ENCODE results near the gene VTI1A. TPM values are rescaled to one million over a fixed set of nuclear protein-coding genes. Genes with fewer than 3 reads are reported as not detected.
"Not testable (repeated sequence)": the region's sequence is repeated elsewhere in the genome, so short reads cannot be mapped to it uniquely, and the experiment has no call there.

The VTI1A gene
- total RNA-seq, 1 donor from 2014 or later: 26.3 TPM

- no peak for DNase-seq (ENCODE audit: extremely low spot score, unreplicated experiment)
- TF ChIP-seq CTCF (IDR thresholded peaks at IDR 0.05): no peak
- no peaks in the 10 kb centered on the region for H3K9me3 Mint-ChIP-seq (ENCODE audit: unreplicated experiment)
- no peak overlapping the region for H3K27ac Mint-ChIP-seq (ENCODE audit: unreplicated experiment)
- H3K36me3 Mint-ChIP-seq (ENCODE audit: unreplicated experiment): no peaks in the 10 kb centered on the region
- H3K4me1 Mint-ChIP-seq (ENCODE audit: unreplicated experiment): peaks cover 13% of the 10 kb centered on the region
- H3K4me3 Mint-ChIP-seq (ENCODE audit: unreplicated experiment): no peak overlapping the region
- no peaks in the 10 kb centered on the region for H3K27me3 Mint-ChIP-seq (ENCODE audit: unreplicated experiment)
Observed at GRCh38 chr10:112490545-112490944, 43.5 kb downstream of the VTI1A start.

GRCh38 chr10:112491144-112491543 is 44.1 kb downstream of the VTI1A start:
- TF ChIP-seq CTCF (IDR thresholded peaks at IDR 0.05): no peak
- Mint-ChIP-seq H3K27ac (ENCODE audit: unreplicated experiment) (peak overlapping the region; percentile 36), H3K9me3 (ENCODE audit: unreplicated experiment) (no peaks in the 10 kb centered on the region), H3K27me3 (ENCODE audit: unreplicated experiment) (no peaks in the 10 kb centered on the region), H3K4me1 (ENCODE audit: unreplicated experiment) (peaks cover 13% of the 10 kb centered on the region), H3K4me3 (ENCODE audit: unreplicated experiment) (no peak overlapping the region), H3K36me3 (ENCODE audit: unreplicated experiment) (no peaks in the 10 kb centered on the region)
- no peak for DNase-seq (ENCODE audit: extremely low spot score, unreplicated experiment)

GRCh38 chr10:112492736-112493135 is 45.7 kb downstream of the VTI1A start:
- no peaks in the 10 kb centered on the region for H3K9me3 Mint-ChIP-seq (ENCODE audit: unreplicated experiment)

GRCh38 chr10:112497347-112497950 is 50.4 kb downstream of the VTI1A start:
- H3K4me1 Mint-ChIP-seq (ENCODE audit: unreplicated experiment): no peaks in the 10 kb centered on the region
- no peak for TF ChIP-seq CTCF (IDR thresholded peaks at IDR 0.05)

More at GRCh38 chr10:112492736-112493135, 45.7 kb downstream of the VTI1A start:
- no peak for TF ChIP-seq CTCF (IDR thresholded peaks at IDR 0.05)
- H3K36me3 Mint-ChIP-seq (ENCODE audit: unreplicated experiment): no peaks in the 10 kb centered on the region
- no peaks in the 10 kb centered on the region for H3K27me3 Mint-ChIP-seq (ENCODE audit: unreplicated experiment)
- DNase-seq (ENCODE audit: extremely low spot score, unreplicated experiment): no peak
- no peak overlapping the region for H3K4me3 Mint-ChIP-seq (ENCODE audit: unreplicated experiment)
- H3K4me1 Mint-ChIP-seq (ENCODE audit: unreplicated experiment): peaks cover 13% of the 10 kb centered on the region
- H3K27ac Mint-ChIP-seq (ENCODE audit: unreplicated experiment): no peak overlapping the region

GRCh38 chr10:112498806-112499205 is 51.8 kb downstream of the VTI1A start:
- Mint-ChIP-seq H3K4me1 (ENCODE audit: unreplicated experiment) (no peaks in the 10 kb centered on the region), H3K27ac (ENCODE audit: unreplicated experiment) (no peak overlapping the region), H3K9me3 (ENCODE audit: unreplicated experiment) (no peaks in the 10 kb centered on the region), H3K36me3 (ENCODE audit: unreplicated experiment) (no peaks in the 10 kb centered on the region), H3K4me3 (ENCODE audit: unreplicated experiment) (no peak overlapping the region), H3K27me3 (ENCODE audit: unreplicated experiment) (no peaks in the 10 kb centered on the region)
- no peak for TF ChIP-seq CTCF (IDR thresholded peaks at IDR 0.05)
- no peak for DNase-seq (ENCODE audit: extremely low spot score, unreplicated experiment)

More at GRCh38 chr10:112497347-112497950, 50.4 kb downstream of the VTI1A start:
- H3K9me3 Mint-ChIP-seq (ENCODE audit: unreplicated experiment): no peaks in the 10 kb centered on the region
- H3K4me3 Mint-ChIP-seq (ENCODE audit: unreplicated experiment): no peak overlapping the region
- no peaks in the 10 kb centered on the region for H3K27me3 Mint-ChIP-seq (ENCODE audit: unreplicated experiment)
- no peak for DNase-seq (ENCODE audit: extremely low spot score, unreplicated experiment)
- H3K27ac Mint-ChIP-seq (ENCODE audit: unreplicated experiment): no peak overlapping the region
- no peaks in the 10 kb centered on the region for H3K36me3 Mint-ChIP-seq (ENCODE audit: unreplicated experiment)

GRCh38 chr10:112499985-112500384 is 53.0 kb downstream of the VTI1A start:
- H3K27ac Mint-ChIP-seq (ENCODE audit: unreplicated experiment); H3K36me3 Mint-ChIP-seq (ENCODE audit: unreplicated experiment); H3K4me3 Mint-ChIP-seq (ENCODE audit: unreplicated experiment); H3K4me1 Mint-ChIP-seq (ENCODE audit: unreplicated experiment); DNase-seq (ENCODE audit: extremely low spot score, unreplicated experiment); H3K9me3 Mint-ChIP-seq (ENCODE audit: unreplicated experiment); H3K27me3 Mint-ChIP-seq (ENCODE audit: unreplicated experiment): not testable (repeated sequence)

Data from osteocyte (in vitro differentiated cells).